HepG2 (cell line): Measurements from ENCODE around the gene TMEM229A. TPM values are rescaled to one million over a fixed set of nuclear protein-coding genes. Genes with fewer than 3 reads are reported as not detected.

Experiments used
- ATAC-seq: fragments of 200-7000 bp; cut with Tn5 transposase; 3 replicates; pipeline ENCODE4 v1.9.1; 2020; ENCODE audit warnings: mild to moderate bottlenecking, moderate library complexity
- BruUV-seq: library from RNA; stranded (reverse); fragments of 400-500 nt; replicated peaks from 2 replicates; lab custom pipeline; 2021; lab: Mats Ljungman, UMichigan
- CTCF ChIA-PET: fragments of 300-600 bp; formaldehyde crosslinking; extraction: SDS; loops from one replicate; lab custom pipeline; 2021; ENCODE audit warnings: low total read pairs, inconsistent platforms, low intra/inter-chr PET ratio; lab: Yijun Ruan, JAX
- POLR2A ChIA-PET: fragments of 350-600 bp; sonication (Branson Sonifier 250); formaldehyde crosslinking; loops from one replicate; lab custom pipeline; 2020; ENCODE audit warnings: antibody characterized with exemption, inconsistent platforms; lab: Yijun Ruan, JAX
- DNase-seq: peaks from one replicate; pipeline ENCODE4 v3.0.0-alpha.2; 2015; ENCODE audit warnings: low spot score
- FAIRE-seq: peaks from 3 replicates; lab custom pipeline; 2011; peaks lifted over from hg19 to GRCh38; lab: Jason Lieb, UNC
- H2AFZ ChIP-seq: one replicate; pipeline ENCODE4 v1.6.1; 2011; ENCODE audit warnings: low read length, inconsistent platforms
- H3K27ac ChIP-seq: fragments of 300-600 bp; 3 replicates; pipeline ENCODE4 v1.8.0; 2011; ENCODE audit warnings: mixed run types, mild to moderate bottlenecking, mixed read lengths, low read length, inconsistent platforms; ENCODE audit not compliant: insufficient read depth; ENCODE audit errors: extremely low read length
- H3K27me3 ChIP-seq, 2 experiments: fragments of 200-600 bp in 1 of 2; 2 replicates in 1 of 2; 3 replicates in 1 of 2; pipeline versions ENCODE4 v1.6.0 to v1.8.0; 2011; ENCODE audit warnings: low read length in 2 of 2, mild to moderate bottlenecking in 2 of 2, moderate library complexity in 2 of 2, inconsistent platforms in 1 of 2; ENCODE audit not compliant: insufficient read depth in 2 of 2, control insufficient read depth in 1 of 2
- H3K36me3 ChIP-seq, 2 experiments: fragments of 200-600 bp in 1 of 2; replicated peaks in 1 of 2; 2 replicates in 1 of 2; 3 replicates in 1 of 2; pipeline versions ENCODE4 v1.5.1 to v1.8.0; 2011; ENCODE audit warnings: low read length in 2 of 2, inconsistent platforms in 1 of 2; ENCODE audit not compliant: insufficient read depth in 2 of 2, control insufficient read depth in 1 of 2
- H3K4me1 ChIP-seq: 2 replicates; pipeline ENCODE4 v1.5.1; 2012; ENCODE audit warnings: low read length, inconsistent platforms; ENCODE audit not compliant: insufficient read depth
- H3K4me2 ChIP-seq: 2 replicates; pipeline ENCODE4 v1.6.0; 2011; ENCODE audit warnings: low read depth, low read length, inconsistent platforms
- H3K4me3 ChIP-seq, 3 experiments: fragments of 200-600 bp in 1 of 3; sonication (generic), shearing (Covaris generic) in 1 of 3; replicated peaks in 1 of 3; 2 replicates each; pipeline ENCODE4 v1.5.1; 2011 to 2016; ENCODE audit warnings: low read length in 3 of 3, inconsistent platforms in 2 of 3, low read depth in 2 of 3, mild to moderate bottlenecking in 2 of 3, control low read depth in 1 of 3, mixed read lengths in 1 of 3; ENCODE audit not compliant: insufficient read depth in 1 of 3
- H3K79me2 ChIP-seq: one replicate; pipeline ENCODE4 v1.6.1; 2011; ENCODE audit warnings: low read length, inconsistent platforms; ENCODE audit not compliant: insufficient read depth
- H3K9ac ChIP-seq: 2 replicates; pipeline ENCODE4 v1.6.0; 2011; ENCODE audit warnings: mild to moderate bottlenecking, low read depth, low read length, inconsistent platforms; ENCODE audit not compliant: insufficient read depth
- H3K9me3 ChIP-seq: 2 replicates; pipeline ENCODE4 v1.5.1; 2012; ENCODE audit warnings: mild to moderate bottlenecking, low read length
- H4K20me1 ChIP-seq: 2 replicates; pipeline ENCODE4 v1.6.0; 2011; ENCODE audit warnings: inconsistent platforms, mild to moderate bottlenecking, low read length, moderate library complexity; ENCODE audit not compliant: insufficient read depth
- BCL6 ChIP-seq: IDR thresholded peaks from 2 replicates; pipeline ENCODE4 v1.6.1; 2016; ENCODE audit warnings: missing genetic modification reagents, missing compliant biosample characterization
- FOSL2 ChIP-seq: sonication (generic); formaldehyde crosslinking; IDR thresholded peaks from 2 replicates; pipeline ENCODE4 v1.4.0; 2020; ENCODE audit warnings: missing genetic modification reagents
- FOXK1 ChIP-seq: sonication (generic); formaldehyde crosslinking; IDR thresholded peaks from 2 replicates; pipeline ENCODE4 v1.4.0; 2020; ENCODE audit warnings: low read depth, missing genetic modification reagents, borderline replicate concordance
- HNRNPLL ChIP-seq: fragments of 200-400 bp; formaldehyde crosslinking; IDR thresholded peaks from 2 replicates; pipeline ENCODE4 v1.6.1; 2017; ENCODE audit warnings: mild to moderate bottlenecking, low read depth, low read length; ENCODE audit not compliant: poor library complexity, severe bottlenecking
- SIX4 ChIP-seq: sonication (generic); formaldehyde crosslinking; IDR thresholded peaks from 2 replicates; pipeline ENCODE4 v1.4.0; 2020; ENCODE audit warnings: missing genetic modification reagents
- TARDBP ChIP-seq: sonication (generic); formaldehyde crosslinking; IDR thresholded peaks from 2 replicates; pipeline ENCODE4 v1.8.0; 2022; ENCODE audit warnings: mild to moderate bottlenecking, missing genetic modification reagents
- WIZ ChIP-seq: sonication (generic); formaldehyde crosslinking; IDR thresholded peaks from 2 replicates; pipeline ENCODE4 v1.5.1; 2020; ENCODE audit warnings: mild to moderate bottlenecking, missing genetic modification reagents
- YEATS4 ChIP-seq: sonication (generic); formaldehyde crosslinking; IDR thresholded peaks from 2 replicates; pipeline ENCODE4 v1.4.0; 2020; ENCODE audit warnings: missing genetic modification reagents, borderline replicate concordance
- ZNF407 ChIP-seq: sonication (generic); formaldehyde crosslinking; IDR thresholded peaks from one replicate; pipeline ENCODE4 v1.5.1; 2020; ENCODE audit warnings: mild to moderate bottlenecking, missing genetic modification reagents; ENCODE audit errors: not compliant biosample characterization
- ZSCAN30 ChIP-seq: sonication (generic); formaldehyde crosslinking; IDR thresholded peaks from 2 replicates; pipeline ENCODE4 v1.5.0; 2020; ENCODE audit warnings: mild to moderate bottlenecking, missing genetic modification reagents
- WGBS: methylation state at CpG from one replicate; pipeline ENCODE4 v1.1.6; 2017; ENCODE audit warnings: low lambda C conversion rate; 5-methylcytosine and 5-hydroxymethylcytosine counted together
- in situ Hi-C: cut with HindIII; loops from 2 replicates; pipeline ENCODE4 v1.10.0; 2017; ENCODE audit warnings: low pct_unique_long_range_greater_than_20kb; ENCODE audit not compliant: extremely low pct_ligation_motif_present
- intact Hi-C: fragments of 100-400 bp; cut with micrococcal nuclease; formaldehyde crosslinking; loops from one replicate; pipeline ENCODE4 v1.10.0; 2022; ENCODE audit not compliant: unreplicated experiment
- polyA plus RNA-seq, 8 experiments: library from polyadenylated mRNA; depleted of rRNA in 3 of 8; stranded (reverse) in 7 of 8; unstranded in 1 of 8; fragments of >200 nt; fragmentation: Illumina TruSeq in 4 of 8; extraction: Trizol in 4 of 8; gene quantifications; 2 replicates each; pipeline versions ENCODE4 v1.2.1 to v1.2.3, GENCODE V29; 2011 to 2016; ENCODE audit warnings: low read depth in 4 of 8, missing spikeins in 1 of 8, mixed read lengths in 1 of 8; ENCODE audit not compliant: insufficient read depth in 1 of 8
- total RNA-seq, 5 experiments: library from RNA; depleted of rRNA; stranded (reverse); fragments of >200 nt; fragmentation: Illumina TruSeq; extraction: Trizol; gene quantifications; 2 replicates each; pipeline ENCODE4 v1.2.3, GENCODE V29; 2016; ENCODE audit warnings: low read depth in 1 of 5

The TMEM229A gene
- total and polyA plus RNA-seq, 2 of the 13 experiments (the other 11 are each of a cell fraction or from before 2014, with no cell fraction given) = not detected

DNA sequence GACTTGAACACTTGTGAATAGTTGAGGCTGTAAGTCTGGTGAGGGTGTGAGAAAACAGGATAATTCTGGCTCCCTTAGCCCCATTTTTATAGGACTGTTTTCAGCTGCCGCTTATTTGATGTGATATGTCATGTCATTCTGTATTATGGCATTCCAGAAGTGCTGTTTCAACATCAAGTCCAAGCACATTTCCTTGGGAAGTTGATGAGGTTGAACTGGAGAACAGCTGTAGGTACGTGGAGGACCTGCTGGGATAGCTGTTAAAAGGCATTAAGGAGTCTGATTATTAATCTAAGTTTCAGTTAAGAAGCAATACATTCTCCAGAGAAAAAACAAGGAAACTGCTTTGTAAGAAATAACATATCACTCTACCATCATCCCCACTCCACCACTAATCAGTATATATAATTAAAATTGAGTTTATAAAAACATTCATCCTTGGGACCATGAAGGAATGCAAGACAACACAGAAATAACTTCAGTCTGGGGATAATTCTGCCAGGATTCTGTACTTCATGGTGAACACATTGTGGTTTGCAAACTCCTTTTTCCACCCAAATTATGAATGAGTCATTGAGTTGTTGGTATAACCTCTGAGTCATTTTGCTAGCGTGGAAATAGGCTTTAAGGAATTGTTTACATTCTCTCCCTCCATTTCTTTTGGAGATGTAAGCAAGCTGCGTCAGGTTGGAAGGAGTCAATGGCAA is 39.9 kb upstream of the TMEM229A start:
- no peaks in the 10 kb centered on the region for H3K27me3 ChIP-seq
- H2AFZ ChIP-seq = no peak overlapping the region
- no peaks in the 10 kb centered on the region for H4K20me1 ChIP-seq
- ChIA-PET POLR2A (no interaction called here), CTCF (no interaction called here)
- H3K79me2 ChIP-seq = no peaks in the 10 kb centered on the region
- FAIRE-seq (no peak), ATAC-seq (no peak), DNase-seq (peak; percentile 6)
- no peak overlapping the region for H3K4me3 ChIP-seq
- H3K9me3 ChIP-seq = no peaks in the 10 kb centered on the region; the same call in 1 of the 2 replicates
- no peak overlapping the region for H3K9ac ChIP-seq
- H3K4me2 ChIP-seq = no peak overlapping the region
- intact Hi-C loops = no loop called here
- TF ChIP-seq HNRNPLL (no peak), BCL6 (CRISPR knock-in tag) (no peak), YEATS4 (CRISPR knock-in tag) (no peak), SIX4 (CRISPR knock-in tag) (no peak), TARDBP (no peak), FOSL2 (peak; percentile 53; the same call in 1 of the 2 replicates)
- TF ChIP-seq, all 625 proteins: peak for 1
- in situ Hi-C loops = no loop called here
- H3K36me3 ChIP-seq = no peaks in the 10 kb centered on the region
- no TSS peak for BruUV-seq
- WGBS = 0% methylated on average over 4 of the region's 4 CpGs
- H3K27ac ChIP-seq = no peak overlapping the region
- no peaks in the 10 kb centered on the region for H3K4me1 ChIP-seq

DNA sequence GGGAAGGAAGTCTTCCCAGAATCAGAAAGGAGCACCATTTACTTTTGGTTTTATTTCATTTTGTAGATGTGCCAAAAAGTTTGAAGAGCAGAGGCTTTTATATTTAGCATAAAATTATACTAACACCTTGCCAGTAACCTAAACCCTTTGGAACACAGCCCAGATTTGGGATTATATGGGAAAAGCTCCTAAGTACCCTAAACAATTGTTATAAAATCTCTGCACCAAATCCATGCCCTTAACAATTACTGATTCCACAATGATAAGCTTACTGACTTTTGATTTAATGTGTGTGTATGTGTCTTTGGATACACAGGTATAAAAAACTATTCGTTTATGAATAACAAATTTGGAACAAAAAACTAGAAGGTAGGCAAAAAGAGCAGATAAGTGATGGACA is 39.0 kb upstream of the TMEM229A start:
- Histone ChIP-seq H3K4me3 (no peak overlapping the region), H3K4me1 (no peaks in the 10 kb centered on the region), H3K9ac (no peak overlapping the region), H3K79me2 (no peaks in the 10 kb centered on the region), H3K9me3 (no peaks in the 10 kb centered on the region), H3K27me3 (no peaks in the 10 kb centered on the region), H3K36me3 (no peaks in the 10 kb centered on the region), H2AFZ (no peak overlapping the region), H4K20me1 (no peaks in the 10 kb centered on the region), H3K4me2 (no peak overlapping the region), H3K27ac (no peak overlapping the region)
- CTCF ChIA-PET = no interaction called here
- POLR2A ChIA-PET = no interaction called here
- DNase-seq = no peak
- BruUV-seq = no TSS peak
- in situ Hi-C loops = no loop called here
- intact Hi-C loops = no loop called here
- WGBS = 0% methylated on average over 1 of the region's 1 CpG
- no peak for FAIRE-seq
- no peak for ATAC-seq
- no peak for TF ChIP-seq FOXK1
- TF ChIP-seq WIZ = no peak
- TF ChIP-seq ZNF407 (CRISPR knock-in tag) = no peak
- TF ChIP-seq ZSCAN30 (CRISPR knock-in tag) = no peak
